ENCODE data around the gene SLC20A1.
"Not testable (repeated sequence)": the region's sequence is repeated elsewhere in the genome, so short reads cannot be mapped to it uniquely, and the experiment has no call there.

Gene SLC20A1

DNA sequence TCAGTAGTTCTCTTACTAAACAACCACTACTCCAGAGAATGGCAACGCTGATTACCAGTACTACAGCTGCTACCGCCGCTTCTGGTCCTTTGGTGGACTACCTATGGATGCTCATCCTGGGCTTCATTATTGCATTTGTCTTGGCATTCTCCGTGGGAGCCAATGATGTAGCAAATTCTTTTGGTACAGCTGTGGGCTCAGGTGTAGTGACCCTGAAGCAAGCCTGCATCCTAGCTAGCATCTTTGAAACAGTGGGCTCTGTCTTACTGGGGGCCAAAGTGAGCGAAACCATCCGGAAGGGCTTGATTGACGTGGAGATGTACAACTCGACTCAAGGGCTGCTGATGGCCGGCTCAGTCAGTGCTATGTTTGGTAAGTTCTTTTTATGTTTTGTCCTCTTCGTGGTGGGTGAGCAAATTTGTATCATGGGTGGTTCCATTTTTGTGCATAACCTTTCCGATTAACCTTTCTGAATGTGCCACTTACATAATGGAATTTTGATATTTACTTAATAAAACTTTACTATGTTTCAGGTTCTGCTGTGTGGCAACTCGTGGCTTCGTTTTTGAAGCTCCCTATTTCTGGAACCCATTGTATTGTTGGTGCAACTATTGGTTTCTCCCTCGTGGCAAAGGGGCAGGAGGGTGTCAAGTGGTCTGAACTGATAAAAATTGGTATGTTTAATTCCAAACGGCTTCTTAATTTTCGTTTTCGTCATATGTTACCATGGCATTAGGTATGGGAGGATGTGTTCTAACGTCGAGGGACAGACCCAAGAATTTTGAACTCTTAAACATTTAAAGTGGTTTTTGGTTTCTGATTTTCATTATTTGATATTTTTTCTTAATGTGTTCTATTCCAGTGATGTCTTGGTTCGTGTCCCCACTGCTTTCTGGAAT is 1.3 kb downstream of the SLC20A1 start:
- DNase-seq, result peak; percentile 41

DNA sequence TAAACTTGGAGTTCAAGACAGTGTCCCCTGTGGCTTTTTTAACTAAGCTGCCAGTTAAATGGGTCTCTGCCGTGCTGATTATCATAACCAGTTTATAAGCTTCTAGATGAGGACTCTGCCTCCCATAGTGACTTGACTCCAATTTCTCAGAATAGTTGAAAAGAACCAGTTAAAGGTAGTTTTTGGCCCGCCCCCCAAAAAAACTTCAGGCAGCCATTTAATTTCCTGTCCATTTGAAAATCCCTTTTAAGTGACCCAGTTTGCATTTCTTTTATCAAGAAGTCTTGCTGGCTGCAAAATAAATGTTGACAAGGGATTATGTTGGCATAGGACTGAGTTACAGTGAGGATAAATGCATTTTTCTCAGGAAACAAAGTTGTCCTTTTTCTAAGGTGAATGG is 2.3 kb downstream of the SLC20A1 start:
- no peak for DNase-seq

DNA sequence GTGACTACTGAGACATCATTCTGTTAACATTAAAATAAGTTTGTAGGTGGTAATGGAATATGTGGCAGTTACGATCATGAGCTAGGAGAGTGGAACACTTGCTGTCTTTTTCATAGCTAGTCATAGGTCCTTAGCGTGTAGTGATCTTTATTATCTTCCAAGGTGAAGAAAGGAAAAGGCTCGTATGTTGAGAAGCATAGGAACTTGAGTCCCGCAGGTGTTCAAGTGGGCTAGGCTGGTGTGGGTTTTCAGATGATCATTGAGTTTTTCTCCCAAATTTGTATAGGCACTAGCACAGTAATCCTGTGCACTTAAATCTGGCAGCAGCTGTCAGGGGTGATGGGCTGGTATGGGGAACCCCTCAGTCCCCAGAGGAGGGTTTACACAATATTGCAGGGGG is 10.9 kb downstream of the SLC20A1 start:
- DNase-seq, result no peak

DNA sequence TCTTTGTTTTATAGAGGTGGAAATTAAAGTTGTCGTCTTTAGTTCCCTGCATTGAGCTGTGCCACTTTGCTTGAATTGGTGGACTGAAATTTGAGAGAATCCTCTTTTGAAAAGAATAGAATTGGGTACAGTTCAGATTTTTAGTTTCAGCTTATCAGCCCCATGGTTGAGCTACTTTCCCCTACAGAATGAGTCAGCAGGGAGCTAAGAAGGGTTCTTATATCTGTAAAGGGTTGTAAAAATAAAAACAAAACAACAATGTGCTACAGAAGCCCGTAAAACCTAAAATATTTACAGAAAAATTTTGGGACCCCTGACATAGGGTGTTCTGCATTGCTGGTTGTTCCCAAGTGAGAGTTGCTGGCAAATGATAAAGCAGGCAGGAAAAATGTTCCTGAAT is 12.6 kb downstream of the SLC20A1 start:
- no peak for DNase-seq

DNA sequence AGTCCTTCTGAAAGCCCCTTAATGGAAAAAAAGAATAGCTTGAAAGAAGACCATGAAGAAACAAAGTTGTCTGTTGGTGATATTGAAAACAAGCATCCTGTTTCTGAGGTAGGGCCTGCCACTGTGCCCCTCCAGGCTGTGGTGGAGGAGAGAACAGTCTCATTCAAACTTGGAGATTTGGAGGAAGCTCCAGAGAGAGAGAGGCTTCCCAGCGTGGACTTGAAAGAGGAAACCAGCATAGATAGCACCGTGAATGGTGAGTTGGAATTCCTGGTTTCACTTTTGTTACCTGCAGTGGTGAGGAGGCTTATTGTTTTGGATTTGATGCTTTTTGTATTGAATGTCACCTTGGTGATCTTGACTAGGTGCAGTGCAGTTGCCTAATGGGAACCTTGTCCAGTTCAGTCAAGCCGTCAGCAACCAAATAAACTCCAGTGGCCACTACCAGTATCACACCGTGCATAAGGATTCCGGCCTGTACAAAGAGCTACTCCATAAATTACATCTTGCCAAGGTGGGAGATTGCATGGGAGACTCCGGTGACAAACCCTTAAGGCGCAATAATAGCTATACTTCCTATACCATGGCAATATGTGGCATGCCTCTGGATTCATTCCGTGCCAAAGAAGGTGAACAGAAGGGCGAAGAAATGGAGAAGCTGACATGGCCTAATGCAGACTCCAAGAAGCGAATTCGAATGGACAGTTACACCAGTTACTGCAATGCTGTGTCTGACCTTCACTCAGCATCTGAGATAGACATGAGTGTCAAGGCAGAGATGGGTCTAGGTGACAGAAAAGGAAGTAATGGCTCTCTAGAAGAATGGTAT is 13.3 kb downstream of the SLC20A1 start:
- DNase-seq, result no peak

DNA sequence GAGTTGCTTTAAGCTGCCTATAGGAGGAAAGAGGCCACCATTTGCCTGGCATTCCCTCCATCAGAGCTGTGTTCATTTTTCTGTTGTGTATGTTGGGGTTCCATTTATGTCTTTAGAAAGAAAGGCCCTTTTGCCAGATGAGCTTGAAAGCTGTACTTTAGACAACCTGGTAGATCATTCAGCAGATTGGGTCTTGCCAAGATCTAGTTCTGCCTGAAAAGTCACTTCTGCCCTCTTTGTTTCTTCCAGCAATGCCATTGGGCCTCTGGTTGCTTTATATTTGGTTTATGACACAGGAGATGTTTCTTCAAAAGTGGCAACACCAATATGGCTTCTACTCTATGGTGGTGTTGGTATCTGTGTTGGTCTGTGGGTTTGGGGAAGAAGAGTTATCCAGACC is 14.4 kb downstream of the SLC20A1 start:
- no peak for DNase-seq

DNA sequence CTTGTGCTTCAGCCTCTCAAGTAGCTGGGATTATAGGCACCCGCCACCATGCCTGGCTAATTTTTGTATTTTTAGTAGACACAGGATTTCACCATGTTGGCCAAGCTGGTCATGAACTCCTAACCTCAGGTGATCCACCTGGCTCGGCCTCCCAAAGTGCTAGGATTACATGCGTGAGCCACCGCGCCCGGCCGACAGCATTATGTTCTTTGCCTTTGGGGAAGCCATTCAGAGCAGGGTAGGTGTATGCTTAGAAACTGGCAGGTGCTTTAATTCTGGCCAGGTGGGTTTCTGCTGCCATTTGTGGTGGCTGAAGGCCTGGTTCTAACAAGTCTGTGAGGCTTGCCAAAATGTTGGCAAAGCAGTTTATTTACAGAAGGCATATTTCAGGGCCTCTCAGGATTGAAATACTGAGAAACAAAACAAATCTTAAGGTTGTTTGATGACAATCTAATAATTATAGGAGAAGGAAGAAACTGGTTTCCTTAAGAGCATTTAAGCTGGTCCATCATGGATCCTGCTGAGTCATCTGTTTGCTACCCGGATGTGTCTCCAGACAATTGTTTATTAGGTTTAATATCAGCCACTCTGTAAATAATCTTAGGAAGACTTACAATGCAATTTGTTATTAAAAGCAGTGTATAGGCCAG is 16.0 kb downstream of the SLC20A1 start:
- DNase-seq, result no peak

DNA sequence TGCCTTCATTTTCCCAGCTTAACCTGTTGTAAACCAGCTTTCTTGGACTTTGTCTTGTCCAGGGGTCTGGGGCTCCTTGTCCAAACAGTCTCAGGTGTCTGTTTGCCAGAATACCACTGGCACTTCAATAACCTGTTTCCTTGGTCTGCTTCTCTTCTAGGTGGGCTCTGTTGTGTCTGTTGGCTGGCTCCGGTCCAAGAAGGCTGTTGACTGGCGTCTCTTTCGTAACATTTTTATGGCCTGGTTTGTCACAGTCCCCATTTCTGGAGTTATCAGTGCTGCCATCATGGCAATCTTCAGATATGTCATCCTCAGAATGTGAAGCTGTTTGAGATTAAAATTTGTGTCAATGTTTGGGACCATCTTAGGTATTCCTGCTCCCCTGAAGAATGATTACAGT is 17.0 kb downstream of the SLC20A1 start:
- DNase-seq, result no peak

DNA sequence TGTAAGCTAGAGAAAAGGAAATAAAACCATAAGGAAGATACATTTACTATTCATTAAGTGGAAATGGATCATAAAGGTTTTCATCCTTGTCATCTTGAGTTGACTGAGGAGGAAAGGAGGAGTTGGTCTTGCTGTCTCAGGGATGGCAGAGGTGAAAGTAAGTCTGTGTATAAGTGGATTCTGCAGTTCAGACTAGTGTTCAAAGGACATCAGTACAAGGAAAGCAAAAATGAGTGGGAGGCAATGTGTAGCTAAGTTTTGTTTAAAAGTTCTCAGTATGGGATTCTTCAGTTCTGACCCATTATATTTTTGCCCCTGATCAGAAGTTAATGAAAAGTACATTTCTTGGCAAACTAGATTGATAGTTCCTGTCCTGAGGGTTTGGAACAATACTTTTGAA is 18.9 kb downstream of the SLC20A1 start:
- DNase-seq, result no peak

DNA sequence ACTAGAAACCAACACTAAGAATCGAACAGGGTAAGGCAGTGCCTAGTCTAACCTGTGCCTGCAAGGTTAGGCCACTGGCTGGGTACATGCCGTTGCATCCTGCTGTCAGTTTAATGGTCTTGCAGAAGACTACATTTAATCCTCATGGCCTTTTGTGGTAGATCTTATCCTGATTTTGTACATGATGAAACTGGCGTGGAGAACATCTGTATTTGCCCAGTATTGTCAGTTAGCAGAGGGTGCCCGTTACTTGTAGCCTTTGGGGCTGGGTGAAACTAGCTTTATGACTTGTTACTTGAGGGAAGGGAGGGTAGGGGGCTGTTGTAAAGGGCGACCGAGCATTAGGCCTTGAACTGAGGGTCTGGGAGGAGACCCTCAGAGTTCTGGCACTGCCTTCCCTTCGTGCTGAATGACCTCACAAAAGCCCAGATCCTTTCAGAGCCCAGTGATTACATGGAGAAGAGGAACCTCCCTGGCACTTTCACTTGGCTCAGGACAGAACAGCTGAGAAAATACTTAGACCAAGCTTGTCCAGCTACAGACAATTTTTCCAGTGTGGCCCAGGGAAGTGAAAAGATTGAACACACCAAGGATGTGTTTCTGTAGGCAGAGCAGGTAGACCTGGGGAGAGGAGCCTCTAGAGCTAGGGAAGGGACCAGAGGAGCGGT is 19.5 kb downstream of the SLC20A1 start:
- DNase-seq, result no peak

DNA sequence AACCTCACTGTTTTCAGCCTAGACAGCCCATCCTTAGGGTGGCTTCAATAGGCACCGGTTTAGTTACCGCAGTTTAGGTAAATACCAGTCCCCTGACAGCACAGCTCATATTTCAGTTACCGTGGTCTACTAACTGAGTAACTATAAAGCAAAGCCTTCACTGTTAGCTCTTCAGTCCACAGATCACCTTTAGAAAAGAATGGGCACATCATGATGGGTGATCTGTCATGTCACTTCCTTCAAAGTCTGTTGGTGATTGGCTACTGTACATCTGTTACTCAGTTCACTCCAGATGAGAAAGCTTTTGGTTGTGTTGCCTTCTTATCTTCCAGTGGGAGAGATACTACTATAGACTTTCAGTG is 21.0 kb downstream of the SLC20A1 start:
- no peak for DNase-seq

DNA sequence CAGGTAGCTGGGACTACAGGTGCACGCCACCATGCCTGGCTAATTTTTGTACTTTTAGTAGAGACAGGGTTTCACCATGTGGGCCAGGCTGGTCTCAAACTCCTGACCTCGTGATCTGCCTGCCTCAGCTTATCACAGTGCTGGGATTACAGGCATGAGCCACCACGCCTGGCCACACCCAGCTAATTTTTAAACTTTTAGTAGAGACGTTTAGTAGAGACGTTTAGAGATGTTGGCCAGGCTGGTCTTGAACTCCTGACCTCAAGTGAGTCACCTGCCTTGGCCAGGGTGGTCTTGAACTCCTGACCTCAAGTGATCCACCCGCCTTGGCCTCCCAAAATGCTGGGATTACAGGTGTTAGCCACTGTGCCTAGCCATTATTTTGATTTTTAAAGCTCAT is 21.8 kb downstream of the SLC20A1 start:
- not testable (repeated sequence) for DNase-seq

DNA sequence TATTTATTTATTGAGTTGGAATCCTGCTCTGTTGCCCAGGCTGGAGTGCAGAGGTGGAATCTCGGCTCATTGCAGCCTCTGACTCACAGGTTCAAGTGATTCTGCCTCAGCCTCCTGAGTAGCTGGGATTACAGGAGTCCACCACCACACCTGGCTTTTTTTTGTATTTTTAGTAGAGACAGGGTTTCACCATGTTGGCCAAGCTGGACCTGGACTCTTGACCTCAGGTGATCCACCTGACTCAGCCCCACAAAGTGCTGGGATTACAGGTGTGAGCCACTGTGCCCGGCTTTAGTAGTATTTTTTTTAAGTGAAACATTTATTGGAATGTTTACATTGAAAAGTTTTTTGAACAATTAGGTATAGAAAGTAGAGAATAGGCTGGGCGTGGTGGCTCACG is 23.9 kb downstream of the SLC20A1 start:
- no peak for DNase-seq

DNA sequence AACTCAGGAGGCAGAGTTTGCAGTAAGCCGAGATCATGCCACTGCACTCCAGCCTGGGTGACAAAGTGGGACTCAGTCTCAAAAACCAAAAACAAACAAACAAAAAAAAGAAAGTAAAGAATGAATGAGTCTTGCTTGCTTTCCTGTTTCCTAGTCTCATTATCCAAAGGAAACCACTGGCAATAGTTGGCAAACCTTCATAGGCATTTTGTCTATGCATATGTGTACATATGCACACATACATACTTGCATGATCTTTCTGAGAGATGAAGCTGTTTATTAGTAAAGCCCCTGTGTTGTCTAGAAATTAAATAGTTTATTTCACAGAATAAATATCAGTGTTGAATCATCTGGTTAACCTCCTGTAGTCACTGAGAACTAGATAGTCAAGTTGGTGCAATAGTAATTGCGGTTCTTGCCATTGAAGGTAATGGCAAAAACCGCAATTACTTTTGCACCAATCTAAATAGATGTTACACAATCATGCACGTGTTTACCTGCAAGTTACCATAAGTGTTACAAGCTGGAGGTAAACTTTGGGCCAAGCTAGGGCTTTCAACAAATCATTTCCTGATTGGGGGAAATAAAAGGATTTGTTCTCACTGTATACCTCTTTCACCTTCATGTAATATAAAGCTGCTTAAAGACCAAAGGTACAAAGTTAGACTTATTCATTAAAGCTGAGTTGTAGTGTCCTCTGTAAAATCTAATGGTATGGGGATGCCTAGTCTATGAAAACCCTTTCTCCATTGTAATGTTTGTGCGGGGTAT is 24.7 kb downstream of the SLC20A1 start:
- DNase-seq, result no peak

DNA sequence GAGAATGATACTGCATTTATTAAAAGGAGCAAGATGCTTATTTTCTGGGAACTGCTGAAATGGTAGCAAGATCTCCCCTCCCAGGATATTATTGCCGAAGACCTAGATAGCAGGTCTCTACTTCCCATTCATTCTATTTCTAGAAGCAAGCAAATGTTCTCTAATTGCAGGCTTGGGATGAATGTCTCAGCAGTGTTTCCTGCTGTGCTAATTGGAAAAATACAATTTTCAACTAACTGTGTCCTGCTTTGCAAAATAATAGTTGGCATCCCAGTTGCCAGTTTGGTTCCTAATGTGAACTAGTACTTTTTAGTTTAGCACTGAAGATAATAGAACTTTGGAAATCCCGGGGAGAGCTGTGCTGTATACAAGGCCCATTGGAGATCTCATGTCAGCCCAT is 26.1 kb downstream of the SLC20A1 start:
- no peak for DNase-seq

DNA sequence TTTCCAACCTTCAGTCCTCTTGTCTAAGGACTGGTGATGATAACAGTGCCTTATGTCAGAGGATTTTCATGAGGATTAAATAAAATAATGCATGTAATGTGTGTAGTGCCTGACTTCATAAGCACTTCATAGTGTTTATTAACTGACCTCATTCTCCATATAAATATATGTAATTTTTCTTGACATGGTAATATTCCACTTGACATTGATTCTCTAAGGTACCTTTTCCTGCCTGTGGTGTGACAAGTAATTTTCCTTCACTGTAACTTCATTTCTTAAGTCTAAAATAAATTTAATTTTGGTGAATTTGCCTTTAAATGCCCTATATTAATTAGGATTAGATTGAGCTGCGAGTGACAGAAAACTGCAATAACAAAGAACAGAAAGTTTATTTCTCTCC is 27.3 kb downstream of the SLC20A1 start:
- no peak for DNase-seq

DNA sequence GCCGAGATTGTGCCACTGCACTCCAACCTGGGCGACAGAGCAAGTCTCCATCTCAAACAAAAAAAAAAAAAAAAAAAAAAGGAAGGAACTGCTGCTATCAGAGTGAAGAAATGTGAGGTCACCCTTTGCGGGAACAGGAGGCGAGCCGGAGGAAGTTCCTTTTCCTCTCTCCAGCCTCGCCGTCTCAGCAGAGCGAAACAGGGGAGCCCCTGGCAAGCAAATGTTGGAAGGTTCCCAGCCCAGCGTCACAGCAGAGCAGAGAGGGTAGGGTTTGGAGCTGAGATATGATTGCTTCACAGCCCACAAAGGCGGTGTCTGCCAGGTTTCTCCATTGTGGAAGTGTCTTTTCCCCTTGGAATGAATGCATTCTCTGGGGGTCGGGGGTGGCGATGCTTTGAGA is 28.5 kb downstream of the SLC20A1 start:
- DNase-seq, result no peak

DNA sequence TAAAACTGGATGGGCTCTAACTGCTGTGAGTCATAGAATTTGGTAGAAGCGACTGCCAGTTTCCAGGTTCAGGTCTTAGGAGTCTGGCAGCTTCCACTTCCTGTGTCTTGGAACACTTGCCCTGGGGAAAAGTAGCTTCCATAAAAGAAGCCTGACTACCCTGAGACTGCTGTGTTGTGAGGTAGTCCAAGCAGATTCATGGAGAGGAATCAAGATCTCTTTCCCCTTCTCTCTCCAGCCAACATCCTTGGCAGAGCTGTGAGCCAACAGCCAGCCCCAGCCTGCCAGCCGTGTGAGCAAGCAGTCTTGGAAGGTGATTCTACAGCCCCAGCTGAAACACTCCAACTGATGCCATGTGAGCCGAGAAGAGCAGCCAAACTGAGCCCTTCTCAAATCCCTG is 33.7 kb downstream of the SLC20A1 start:
- no peak for DNase-seq

DNA sequence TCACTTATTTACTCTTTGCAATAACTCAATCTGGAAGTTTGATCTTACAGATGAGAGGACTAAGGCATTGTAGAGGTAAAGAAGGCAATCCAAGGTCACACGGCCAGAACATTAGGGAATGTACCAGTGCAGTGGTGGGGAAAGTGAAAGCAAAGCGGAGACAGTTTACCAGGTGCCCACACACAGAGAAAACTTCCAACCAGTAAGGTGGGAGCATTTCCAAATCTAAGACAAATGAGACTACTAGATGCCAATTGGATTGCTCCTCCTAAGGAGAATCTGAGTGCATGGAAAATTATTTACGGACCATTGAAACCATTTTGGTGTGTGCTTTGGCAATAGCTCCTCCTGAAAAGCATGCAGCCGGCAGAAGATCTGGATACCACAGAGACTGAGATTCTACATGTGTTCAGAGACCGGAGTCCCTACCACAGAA is 34.9 kb downstream of the SLC20A1 start:
- DNase-seq, result no peak

DNA sequence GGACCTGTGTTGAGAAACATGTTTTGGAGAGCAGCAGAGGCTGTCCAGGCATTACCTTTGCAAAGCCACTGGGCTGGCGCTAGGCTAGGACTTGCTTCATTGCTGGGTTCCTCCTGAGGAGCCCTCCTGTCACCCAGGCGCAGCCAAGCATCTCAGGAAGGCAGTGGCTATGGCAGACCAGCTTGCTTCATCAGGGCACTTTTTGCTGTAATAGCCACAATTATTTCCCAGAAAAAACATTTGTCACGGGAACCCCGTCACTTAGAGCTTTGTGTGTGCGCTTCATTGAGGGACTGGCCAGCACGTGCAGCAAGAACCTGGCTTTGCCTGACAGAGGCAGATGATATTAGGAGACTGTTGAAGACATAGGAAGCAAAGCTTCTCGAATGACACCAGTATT is 36.4 kb downstream of the SLC20A1 start:
- no peak for DNase-seq

DNA sequence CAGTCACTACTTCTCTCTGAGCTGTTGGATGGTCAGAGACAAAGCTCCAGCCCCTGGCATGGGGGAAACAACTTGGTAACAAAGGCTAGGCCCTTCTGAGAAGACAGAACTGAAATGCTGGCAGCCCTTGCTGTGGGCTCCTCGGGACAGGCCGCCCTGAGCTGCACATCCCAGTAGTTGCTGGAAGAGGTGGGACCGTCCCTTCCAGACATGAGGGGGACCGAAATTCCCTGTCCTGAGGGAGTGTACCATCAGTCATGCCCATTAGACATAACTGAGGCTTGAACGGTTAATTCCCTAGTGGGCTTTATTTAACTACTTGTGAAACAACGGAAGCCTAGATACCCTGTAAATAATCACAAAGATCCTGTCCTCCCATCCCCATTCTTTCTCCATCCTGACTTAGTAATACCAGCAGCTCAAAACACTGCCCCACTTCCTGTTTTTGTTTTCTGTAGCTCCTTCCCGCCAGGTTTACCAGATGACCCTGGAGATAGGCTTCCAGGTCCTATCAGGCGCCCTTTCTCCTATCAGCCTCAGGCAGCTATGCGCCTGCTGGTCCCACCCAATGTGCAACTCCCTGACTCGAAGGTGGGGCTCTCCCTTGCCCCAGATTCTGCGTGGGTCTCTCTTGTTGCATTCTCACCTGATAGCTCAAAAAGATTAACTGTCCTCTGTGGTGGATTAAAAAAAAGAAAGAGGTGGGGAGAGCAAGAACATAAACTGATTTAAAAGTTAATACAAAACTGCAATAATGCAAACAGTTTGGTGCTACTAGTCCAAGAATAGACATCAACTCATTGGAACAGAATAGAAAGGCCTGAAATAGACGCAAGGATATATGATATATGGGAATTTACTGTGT is 38.0 kb downstream of the SLC20A1 start:
- DNase-seq, result no peak

All from activated CD4-positive, alpha-beta T cell treated with anti-CD3 and anti-CD28 coated beads, Interleukin-2, Interleukin-6, amounts not matched to agents 100 ng/mL and 50 ng/mL, durations not matched to agents 16 hours and 8 hours (primary cell).